Measurements from ENCODE around the gene PIGB.

Gene PIGB

DNA sequence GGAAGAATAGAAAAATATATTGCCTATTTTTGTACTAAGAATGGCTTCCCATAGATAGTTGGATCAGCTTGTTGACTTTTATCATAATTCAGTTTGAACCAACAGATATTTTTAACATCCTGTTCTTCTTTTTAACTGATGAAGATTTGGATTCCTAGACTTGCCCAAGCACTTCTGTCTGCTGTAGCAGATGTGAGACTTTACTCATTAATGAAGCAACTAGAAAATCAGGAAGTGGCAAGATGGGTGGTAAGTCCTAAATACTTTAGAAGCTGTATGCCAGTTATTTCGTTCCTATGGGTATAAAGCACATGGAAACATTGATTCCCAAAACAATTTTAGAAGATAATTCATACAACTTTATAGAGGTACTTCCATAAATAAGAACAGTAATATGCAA is 8.4 kb downstream of the PIGB start:
- TF ChIP-seq TEAD4 (IDR thresholded peaks at IDR 0.05) (no peak), ZBTB7A (IDR thresholded peaks at IDR 0.05; ENCODE audit: low read depth) (no peak), NFIC (IDR thresholded peaks at IDR 0.05) (no peak), CREB1 (IDR thresholded peaks at IDR 0.05; ENCODE audit: low read depth) (no peak), YY1 (IDR thresholded peaks at IDR 0.05; ENCODE audit: low read depth) (no peak)

DNA sequence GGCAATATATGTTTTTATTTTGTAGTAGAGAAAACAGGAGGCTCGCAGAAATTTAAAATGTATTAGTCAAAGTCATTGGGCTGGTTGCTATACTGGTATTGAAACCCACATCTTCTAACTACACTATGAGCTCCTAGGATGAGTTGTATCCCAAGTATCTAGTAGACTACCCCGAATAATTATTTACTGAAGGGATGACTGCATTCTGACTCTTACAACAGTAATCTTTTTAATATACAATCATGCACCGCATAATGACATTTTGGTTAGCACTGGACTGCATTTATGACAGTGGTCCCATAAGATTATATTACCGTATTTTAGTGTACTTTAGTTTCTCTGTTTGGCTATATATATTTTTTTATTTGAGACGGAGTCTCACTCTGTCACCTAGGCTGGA is 15.3 kb downstream of the PIGB start:
- TF ChIP-seq YY1 (IDR thresholded peaks at IDR 0.05; ENCODE audit: low read depth) (no peak), TCF12 (IDR thresholded peaks at IDR 0.05; ENCODE audit: low read depth) (no peak), USF1 (IDR thresholded peaks at IDR 0.05) (no peak), EP300 (IDR thresholded peaks at IDR 0.05; ENCODE audit: borderline replicate concordance) (no peak), TEAD4 (IDR thresholded peaks at IDR 0.05) (no peak), RAD21 (IDR thresholded peaks at IDR 0.05; ENCODE audit: low read depth) (no peak)

DNA sequence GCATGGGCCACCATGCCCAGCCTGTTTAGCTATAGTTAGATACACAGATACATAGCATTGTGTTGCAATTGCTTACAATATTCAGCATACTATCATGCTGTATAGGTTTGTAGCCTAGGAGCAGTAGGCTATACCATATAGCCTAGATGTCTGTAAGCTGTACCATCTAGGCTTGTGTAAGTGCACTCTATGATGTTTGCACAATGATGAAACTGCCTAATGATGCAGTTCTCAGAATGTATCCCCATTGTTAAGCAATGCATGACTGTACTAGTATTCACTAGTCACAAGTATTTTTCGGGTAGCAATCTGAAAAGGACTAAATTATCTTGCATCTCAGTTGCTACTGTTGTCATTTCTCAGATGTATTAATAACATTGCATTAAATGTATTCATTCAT is 16.0 kb downstream of the PIGB start:
- TF ChIP-seq TAF1 (IDR thresholded peaks at IDR 0.05; ENCODE audit: low read depth): no peak
- no peak for TF ChIP-seq TEAD4 (IDR thresholded peaks at IDR 0.05)
- TF ChIP-seq USF1 (IDR thresholded peaks at IDR 0.05): no peak
- TF ChIP-seq RAD21 (IDR thresholded peaks at IDR 0.05; ENCODE audit: low read depth): no peak
- no peak for TF ChIP-seq MAX (IDR thresholded peaks at IDR 0.05)
- TF ChIP-seq CEBPB (IDR thresholded peaks at IDR 0.05): no peak

DNA sequence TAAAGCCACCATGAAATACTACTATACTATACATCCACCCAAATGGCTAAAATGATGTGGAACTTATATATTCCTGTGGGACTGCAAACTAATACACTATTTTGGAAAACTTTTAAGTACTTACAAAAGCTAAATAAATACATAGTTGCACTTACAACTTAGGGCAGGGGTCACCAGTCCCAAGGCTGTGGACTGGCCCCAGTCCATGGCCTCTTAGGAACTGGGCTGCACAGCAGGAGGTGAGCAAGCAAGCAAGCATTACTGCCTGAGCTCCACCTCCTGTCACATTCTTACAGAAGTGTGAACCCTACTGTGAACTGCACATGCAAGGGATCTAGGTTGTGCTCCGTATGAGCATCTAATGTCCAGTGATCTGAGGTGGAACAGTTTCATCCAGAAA is 18.1 kb downstream of the PIGB start:
- TF ChIP-seq CEBPB (IDR thresholded peaks at IDR 0.05): no peak
- no peak for TF ChIP-seq REST (IDR thresholded peaks at IDR 0.05; ENCODE audit: low read depth)
- TF ChIP-seq USF1 (IDR thresholded peaks at IDR 0.05): no peak

DNA sequence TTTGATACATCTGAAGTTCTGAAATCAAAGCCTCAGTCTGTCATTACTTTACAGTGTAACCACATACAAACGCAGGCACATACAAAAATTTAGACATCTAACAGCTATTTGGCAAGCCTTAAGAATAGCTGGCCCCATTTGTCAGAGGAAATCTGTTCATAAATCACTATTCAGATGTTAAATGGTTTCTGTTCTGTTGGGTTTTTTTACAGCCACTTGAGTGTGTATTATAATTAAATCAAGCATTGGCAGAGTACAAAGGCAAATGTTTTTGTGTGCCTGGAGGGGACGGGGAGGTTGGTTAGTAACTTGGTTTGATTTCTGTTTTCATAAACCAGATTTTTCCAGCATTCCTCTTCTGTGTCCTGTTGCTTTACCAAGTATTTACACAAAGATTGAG is 24.1 kb downstream of the PIGB start:
- TF ChIP-seq ZBTB7A (IDR thresholded peaks at IDR 0.05; ENCODE audit: low read depth): no peak
- TF ChIP-seq TAF1 (IDR thresholded peaks at IDR 0.05; ENCODE audit: low read depth): no peak
- no peak for TF ChIP-seq EP300 (IDR thresholded peaks at IDR 0.05; ENCODE audit: borderline replicate concordance)
- TF ChIP-seq CREB1 (IDR thresholded peaks at IDR 0.05; ENCODE audit: low read depth): no peak
- TF ChIP-seq EGR1 (IDR thresholded peaks at IDR 0.05): no peak
- no peak for TF ChIP-seq NFIC (IDR thresholded peaks at IDR 0.05)
- no peak for TF ChIP-seq CEBPB (IDR thresholded peaks at IDR 0.05)
- TF ChIP-seq RAD21 (IDR thresholded peaks at IDR 0.05; ENCODE audit: low read depth): no peak
- no peak for TF ChIP-seq YY1 (IDR thresholded peaks at IDR 0.05; ENCODE audit: low read depth)
- no peak for TF ChIP-seq REST (IDR thresholded peaks at IDR 0.05; ENCODE audit: low read depth)
- TF ChIP-seq USF1 (IDR thresholded peaks at IDR 0.05): no peak
- TF ChIP-seq TCF12 (IDR thresholded peaks at IDR 0.05; ENCODE audit: low read depth): no peak
- TF ChIP-seq FOXM1 (IDR thresholded peaks at IDR 0.05; ENCODE audit: borderline replicate concordance, low read depth): no peak
- TF ChIP-seq MAX (IDR thresholded peaks at IDR 0.05): no peak
- no peak for TF ChIP-seq TEAD4 (IDR thresholded peaks at IDR 0.05)

- no peak for TF ChIP-seq RAD21 (IDR thresholded peaks at IDR 0.05; ENCODE audit: low read depth)
These were observed 25.2 kb downstream of the PIGB start for GRCh38 chr15:55344206-55344605.

Measured in Ishikawa (cell line).